Measurements from ENCODE around the gene ZYG11B.

- TF ChIP-seq CTCF (IDR thresholded peaks at IDR 0.05) (no peak), POLR2AphosphoS5 (IDR thresholded peaks at IDR 0.05) (no peak)
Measured at GRCh38 chr1:52680353-52680752, 45.9 kb upstream of the ZYG11B start.
